Esophagus squamous epithelium (tissue), 4 donors: ENCODE results near the gene ZWILCH.

Source experiments
- POLR2A ChIP-seq, 4 donors: fragments of 450-650 bp; IDR thresholded peaks; one replicate each; pipeline ENCODE4 v1.6.1; 2017; ENCODE audit warnings: antibody characterized with exemption in 4 of 4, mild to moderate bottlenecking in 4 of 4, moderate library complexity in 3 of 4
- TF ChIP-seq, protein P1 (sequence below), 6 experiments: fragments of 450-650 bp in 4 of 6; fragments of 200-600 bp in 2 of 6; sonication (generic) in 2 of 6; IDR thresholded peaks; one replicate each; pipeline ENCODE4 v1.5.1; 2016 to 2019; ENCODE audit warnings: antibody characterized with exemption in 6 of 6, mild to moderate bottlenecking in 4 of 6, moderate library complexity in 4 of 6

DNA sequence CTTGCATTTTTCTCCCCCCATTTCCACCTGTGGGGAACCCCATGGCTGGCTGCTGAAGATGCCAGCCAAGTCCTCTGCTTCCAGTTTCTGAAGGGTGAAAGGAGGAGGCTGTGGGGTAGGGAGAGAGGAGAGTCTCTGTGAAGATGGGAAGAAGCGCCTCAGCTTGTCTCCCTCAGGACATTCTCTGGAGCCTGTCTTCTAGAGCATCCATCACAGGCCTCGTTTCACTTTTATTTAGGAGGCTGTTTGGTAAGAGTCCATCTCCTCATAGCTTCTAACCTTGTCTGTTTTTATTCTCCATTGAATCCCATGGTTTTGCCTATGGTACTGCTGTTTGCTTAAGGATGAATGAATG lies 69.4 kb downstream of the ZWILCH start:
- TF ChIP-seq, protein P1, sequence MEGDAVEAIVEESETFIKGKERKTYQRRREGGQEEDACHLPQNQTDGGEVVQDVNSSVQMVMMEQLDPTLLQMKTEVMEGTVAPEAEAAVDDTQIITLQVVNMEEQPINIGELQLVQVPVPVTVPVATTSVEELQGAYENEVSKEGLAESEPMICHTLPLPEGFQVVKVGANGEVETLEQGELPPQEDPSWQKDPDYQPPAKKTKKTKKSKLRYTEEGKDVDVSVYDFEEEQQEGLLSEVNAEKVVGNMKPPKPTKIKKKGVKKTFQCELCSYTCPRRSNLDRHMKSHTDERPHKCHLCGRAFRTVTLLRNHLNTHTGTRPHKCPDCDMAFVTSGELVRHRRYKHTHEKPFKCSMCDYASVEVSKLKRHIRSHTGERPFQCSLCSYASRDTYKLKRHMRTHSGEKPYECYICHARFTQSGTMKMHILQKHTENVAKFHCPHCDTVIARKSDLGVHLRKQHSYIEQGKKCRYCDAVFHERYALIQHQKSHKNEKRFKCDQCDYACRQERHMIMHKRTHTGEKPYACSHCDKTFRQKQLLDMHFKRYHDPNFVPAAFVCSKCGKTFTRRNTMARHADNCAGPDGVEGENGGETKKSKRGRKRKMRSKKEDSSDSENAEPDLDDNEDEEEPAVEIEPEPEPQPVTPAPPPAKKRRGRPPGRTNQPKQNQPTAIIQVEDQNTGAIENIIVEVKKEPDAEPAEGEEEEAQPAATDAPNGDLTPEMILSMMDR (IDR thresholded peaks at IDR 0.05), result no peak
- no peak for TF ChIP-seq POLR2A (IDR thresholded peaks at IDR 0.05)
